Panc1 (cell line): ENCODE results near the gene SNED1.

Experiments used
- CTCF ChIP-seq: fragments of 450-650 bp; IDR thresholded peaks from 2 replicates; pipeline ENCODE4 v1.5.1; 2017; ENCODE audit warnings: mild to moderate bottlenecking
- POLR2AphosphoS5 ChIP-seq: IDR thresholded peaks from 2 replicates; pipeline ENCODE4 v1.6.1; 2012; ENCODE audit warnings: mild to moderate bottlenecking, low read depth, low read length, moderate library complexity
- SIN3A ChIP-seq: IDR thresholded peaks from 2 replicates; pipeline ENCODE4 v1.6.1; 2012; ENCODE audit warnings: low read depth, mild to moderate bottlenecking, low read length, moderate library complexity, borderline replicate concordance; ENCODE audit not compliant: insufficient read depth
- TCF7L2 ChIP-seq: IDR thresholded peaks from 2 replicates; pipeline ENCODE4 v1.6.1; 2011; ENCODE audit warnings: mild to moderate bottlenecking, low read depth, low read length, inconsistent platforms
- TF ChIP-seq, protein P1 (sequence below), 2 experiments: IDR thresholded peaks; 2 replicates each; pipeline ENCODE4 v1.6.1; 2011 to 2012; ENCODE audit warnings: low read depth in 2 of 2, control low read depth in 1 of 2, low read length in 1 of 2, mild to moderate bottlenecking in 1 of 2, moderate library complexity in 1 of 2; ENCODE audit not compliant: insufficient read depth in 1 of 2

- TF ChIP-seq CTCF (no peak), SIN3A (no peak), POLR2AphosphoS5 (no peak), TCF7L2 (no peak)
- TF ChIP-seq, protein P1, sequence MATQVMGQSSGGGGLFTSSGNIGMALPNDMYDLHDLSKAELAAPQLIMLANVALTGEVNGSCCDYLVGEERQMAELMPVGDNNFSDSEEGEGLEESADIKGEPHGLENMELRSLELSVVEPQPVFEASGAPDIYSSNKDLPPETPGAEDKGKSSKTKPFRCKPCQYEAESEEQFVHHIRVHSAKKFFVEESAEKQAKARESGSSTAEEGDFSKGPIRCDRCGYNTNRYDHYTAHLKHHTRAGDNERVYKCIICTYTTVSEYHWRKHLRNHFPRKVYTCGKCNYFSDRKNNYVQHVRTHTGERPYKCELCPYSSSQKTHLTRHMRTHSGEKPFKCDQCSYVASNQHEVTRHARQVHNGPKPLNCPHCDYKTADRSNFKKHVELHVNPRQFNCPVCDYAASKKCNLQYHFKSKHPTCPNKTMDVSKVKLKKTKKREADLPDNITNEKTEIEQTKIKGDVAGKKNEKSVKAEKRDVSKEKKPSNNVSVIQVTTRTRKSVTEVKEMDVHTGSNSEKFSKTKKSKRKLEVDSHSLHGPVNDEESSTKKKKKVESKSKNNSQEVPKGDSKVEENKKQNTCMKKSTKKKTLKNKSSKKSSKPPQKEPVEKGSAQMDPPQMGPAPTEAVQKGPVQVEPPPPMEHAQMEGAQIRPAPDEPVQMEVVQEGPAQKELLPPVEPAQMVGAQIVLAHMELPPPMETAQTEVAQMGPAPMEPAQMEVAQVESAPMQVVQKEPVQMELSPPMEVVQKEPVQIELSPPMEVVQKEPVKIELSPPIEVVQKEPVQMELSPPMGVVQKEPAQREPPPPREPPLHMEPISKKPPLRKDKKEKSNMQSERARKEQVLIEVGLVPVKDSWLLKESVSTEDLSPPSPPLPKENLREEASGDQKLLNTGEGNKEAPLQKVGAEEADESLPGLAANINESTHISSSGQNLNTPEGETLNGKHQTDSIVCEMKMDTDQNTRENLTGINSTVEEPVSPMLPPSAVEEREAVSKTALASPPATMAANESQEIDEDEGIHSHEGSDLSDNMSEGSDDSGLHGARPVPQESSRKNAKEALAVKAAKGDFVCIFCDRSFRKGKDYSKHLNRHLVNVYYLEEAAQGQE (IDR thresholded peaks at IDR 0.05; ENCODE audit: insufficient read depth in 1 of 2, low read depth in 2 of 2, low read length in 1 of 2) = no peak
Measured at GRCh38 chr2:241020629-241021190, 22.3 kb downstream of the SNED1 start.
